ENCODE data around the gene DOCK9. TPM values are rescaled to one million over a fixed set of nuclear protein-coding genes. Genes with fewer than 3 reads are reported as not detected.
A peak's percentile ranks its signal among the peaks of the same experiment; 100 is the strongest.

The DOCK9 gene
- total RNA-seq, 1 experiment from 2014 or later = 60.5 TPM

- Histone ChIP-seq H3K36me3 (no peaks in the 10 kb centered on the region), H3K27ac (no peak overlapping the region), H3K4me1 (no peaks in the 10 kb centered on the region), H3K4me3 (no peak overlapping the region), H3K9me3 (replicated peaks) (no peaks in the 10 kb centered on the region), H3K27me3 (no peaks in the 10 kb centered on the region)
- DNase-seq = no peak
Measured at GRCh38 chr13:98989469-98990235, 11.8 kb upstream of the DOCK9 start.

GRCh38 chr13:98988780-98989179 is 10.9 kb upstream of the DOCK9 start:
- no peak overlapping the region for H3K27ac ChIP-seq
- H3K9me3 ChIP-seq (replicated peaks) = no peaks in the 10 kb centered on the region
- no peak for DNase-seq
- H3K36me3 ChIP-seq = no peaks in the 10 kb centered on the region
- no peaks in the 10 kb centered on the region for H3K27me3 ChIP-seq
- H3K4me3 ChIP-seq = no peak overlapping the region
- no peaks in the 10 kb centered on the region for H3K4me1 ChIP-seq

GRCh38 chr13:98988277-98988676 is 10.4 kb upstream of the DOCK9 start:
- no peak for DNase-seq
- H3K27me3 ChIP-seq = no peaks in the 10 kb centered on the region
- H3K4me3 ChIP-seq = no peak overlapping the region

GRCh38 chr13:98987275-98987674 is 9.4 kb upstream of the DOCK9 start:
- DNase-seq = no peak

More at GRCh38 chr13:98988277-98988676, 10.4 kb upstream of the DOCK9 start:
- Histone ChIP-seq H3K27ac (no peak overlapping the region), H3K36me3 (no peaks in the 10 kb centered on the region), H3K4me1 (no peaks in the 10 kb centered on the region), H3K9me3 (replicated peaks) (no peaks in the 10 kb centered on the region)

GRCh38 chr13:98986226-98986846 is 8.5 kb upstream of the DOCK9 start:
- Histone ChIP-seq H3K27ac (no peak overlapping the region), H3K36me3 (no peaks in the 10 kb centered on the region), H3K4me3 (no peak overlapping the region), H3K9me3 (replicated peaks) (no peaks in the 10 kb centered on the region), H3K4me1 (peaks cover 2% of the 10 kb centered on the region; the same call in 1 of the 2 replicates), H3K27me3 (no peaks in the 10 kb centered on the region)
- no peak for DNase-seq

More at GRCh38 chr13:98987275-98987674, 9.4 kb upstream of the DOCK9 start:
- no peaks in the 10 kb centered on the region for H3K4me1 ChIP-seq
- no peaks in the 10 kb centered on the region for H3K9me3 ChIP-seq (replicated peaks)
- no peaks in the 10 kb centered on the region for H3K27me3 ChIP-seq
- H3K36me3 ChIP-seq = no peaks in the 10 kb centered on the region
- H3K4me3 ChIP-seq = no peak overlapping the region
- no peak overlapping the region for H3K27ac ChIP-seq

GRCh38 chr13:98985591-98985990 is 7.7 kb upstream of the DOCK9 start:
- peaks cover 2% of the 10 kb centered on the region; the same call in 1 of the 2 replicates for H3K4me1 ChIP-seq
- no peak for DNase-seq
- no peaks in the 10 kb centered on the region for H3K27me3 ChIP-seq
- H3K9me3 ChIP-seq (replicated peaks) = no peaks in the 10 kb centered on the region
- H3K27ac ChIP-seq = no peak overlapping the region
- no peaks in the 10 kb centered on the region for H3K36me3 ChIP-seq
- no peak overlapping the region for H3K4me3 ChIP-seq

- H3K27me3 ChIP-seq = no peaks in the 10 kb centered on the region
- DNase-seq = no peak
- H3K36me3 ChIP-seq = no peaks in the 10 kb centered on the region
- no peak overlapping the region for H3K4me3 ChIP-seq
- H3K9me3 ChIP-seq (replicated peaks) = no peaks in the 10 kb centered on the region
- no peak overlapping the region for H3K27ac ChIP-seq
- peaks cover 2% of the 10 kb centered on the region; the same call in 1 of the 2 replicates for H3K4me1 ChIP-seq
Measured at GRCh38 chr13:98984983-98985382, 7.1 kb upstream of the DOCK9 start.

GRCh38 chr13:98984118-98984517 is 6.3 kb upstream of the DOCK9 start:
- Histone ChIP-seq H3K36me3 (no peaks in the 10 kb centered on the region), H3K9me3 (replicated peaks) (no peaks in the 10 kb centered on the region), H3K4me3 (no peak overlapping the region), H3K4me1 (peaks cover 2% of the 10 kb centered on the region), H3K27ac (no peak overlapping the region), H3K27me3 (no peaks in the 10 kb centered on the region)
- DNase-seq = no peak

- Histone ChIP-seq H3K4me3 (no peak overlapping the region), H3K27ac (no peak overlapping the region), H3K27me3 (no peaks in the 10 kb centered on the region), H3K36me3 (no peaks in the 10 kb centered on the region), H3K4me1 (peaks cover 9% of the 10 kb centered on the region), H3K9me3 (replicated peaks) (no peaks in the 10 kb centered on the region)
- no peak for DNase-seq
Measured at GRCh38 chr13:98983182-98983581, 5.3 kb upstream of the DOCK9 start.

- DNase-seq = no peak
- H3K36me3 ChIP-seq = no peaks in the 10 kb centered on the region
- H3K27ac ChIP-seq = no peak overlapping the region
- H3K9me3 ChIP-seq (replicated peaks) = no peaks in the 10 kb centered on the region
- H3K4me1 ChIP-seq = peaks cover 12% of the 10 kb centered on the region
- H3K27me3 ChIP-seq = no peaks in the 10 kb centered on the region
- no peak overlapping the region for H3K4me3 ChIP-seq
Measured at GRCh38 chr13:98981369-98982080, 3.7 kb upstream of the DOCK9 start.

GRCh38 chr13:98979012-98979660 is 1.3 kb upstream of the DOCK9 start:
- Histone ChIP-seq H3K4me3 (no peak overlapping the region), H3K9me3 (replicated peaks) (no peaks in the 10 kb centered on the region), H3K36me3 (no peaks in the 10 kb centered on the region), H3K27ac (no peak overlapping the region), H3K27me3 (no peaks in the 10 kb centered on the region), H3K4me1 (peaks cover 22% of the 10 kb centered on the region)
- DNase-seq = no peak

GRCh38 chr13:98978280-98978679 is 416 bp upstream of the DOCK9 start:
- peak overlapping the region; percentile 62 for H3K27ac ChIP-seq
- H3K9me3 ChIP-seq (replicated peaks) = no peaks in the 10 kb centered on the region
- DNase-seq = no peak
- H3K36me3 ChIP-seq = no peaks in the 10 kb centered on the region
- H3K4me3 ChIP-seq = peak overlapping the region; percentile 51
- peaks cover 22% of the 10 kb centered on the region for H3K4me1 ChIP-seq
- H3K27me3 ChIP-seq = no peaks in the 10 kb centered on the region

GRCh38 chr13:98976941-98977340 is 923 bp downstream of the DOCK9 start:
- peak overlapping the region; percentile 62 for H3K27ac ChIP-seq
- no peaks in the 10 kb centered on the region for H3K27me3 ChIP-seq
- peaks cover 31% of the 10 kb centered on the region for H3K4me1 ChIP-seq
- H3K9me3 ChIP-seq (replicated peaks) = no peaks in the 10 kb centered on the region
- no peaks in the 10 kb centered on the region for H3K36me3 ChIP-seq
- DNase-seq = no peak
- H3K4me3 ChIP-seq = peak overlapping the region; percentile 51

GRCh38 chr13:98976338-98976737 is 1.5 kb downstream of the DOCK9 start:
- H3K36me3 ChIP-seq = no peaks in the 10 kb centered on the region
- H3K9me3 ChIP-seq (replicated peaks) = no peaks in the 10 kb centered on the region
- DNase-seq = no peak
- peak overlapping the region; percentile 51 for H3K4me3 ChIP-seq
- H3K27ac ChIP-seq = peak overlapping the region; percentile 62; the same call in 1 of the 2 replicates
- H3K27me3 ChIP-seq = no peaks in the 10 kb centered on the region
- H3K4me1 ChIP-seq = peaks cover 29% of the 10 kb centered on the region

All from SJCRH30 (cell line).